ENCODE results near the gene MAGI2.

DNA sequence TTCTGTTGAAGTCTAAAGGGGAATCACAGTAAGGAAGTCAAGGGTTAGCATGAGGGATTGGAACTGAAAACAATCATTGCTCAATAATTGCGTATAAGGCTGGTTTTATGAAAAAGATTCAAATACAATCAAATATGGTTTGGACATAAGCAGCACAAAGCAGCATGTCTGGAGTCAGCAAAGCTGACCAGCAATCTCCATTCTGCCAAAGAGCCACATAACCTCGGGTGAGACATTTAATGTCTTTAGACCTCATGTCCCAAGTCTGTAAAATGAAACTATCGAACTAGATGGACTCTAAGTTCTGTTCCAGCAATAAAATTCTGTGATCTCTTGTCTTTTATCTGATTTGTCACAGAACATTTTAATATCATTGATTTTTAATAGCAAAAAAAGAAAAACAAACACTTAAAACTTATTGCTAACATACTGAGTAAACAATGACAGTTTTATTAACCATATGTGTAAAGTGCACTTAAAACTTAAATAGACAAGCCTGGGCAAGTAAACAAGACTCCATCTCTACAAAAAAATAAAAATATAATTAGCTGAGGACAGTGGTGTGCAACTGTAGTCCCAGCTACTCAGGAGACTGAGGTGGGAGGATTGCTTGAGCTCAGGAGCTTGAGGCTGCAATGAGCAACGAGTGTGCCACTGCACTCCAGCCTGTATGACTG lies 217.0 kb downstream of the MAGI2 start:
- TF ChIP-seq EZH2 (IDR thresholded peaks at IDR 0.05; ENCODE audit: insufficient read depth, poor library complexity, severe bottlenecking): no peak
- TF ChIP-seq EZH2phosphoT487 (IDR thresholded peaks at IDR 0.05; ENCODE audit: insufficient read depth, low read depth): no peak
